Gastroesophageal sphincter (tissue), 4 donors: Measurements from ENCODE around the gene EML4. TPM values are rescaled to one million over a fixed set of nuclear protein-coding genes. Genes with fewer than 3 reads are reported as not detected.

Experiments
- ATAC-seq: fragments of 150-250 bp; one replicate; pipeline ENCODE4 v1.9.1; 2016; ENCODE audit warnings: mild to moderate bottlenecking, moderate library complexity
- H3K27ac ChIP-seq, 4 donors: fragments of 200-600 bp; sonication (generic) in 3 of 4; 1 replicate in 3 of 4; 2 replicates in 1 of 4; pipeline ENCODE4 v1.5.1; 2016 to 2019
- H3K27me3 ChIP-seq: fragments of 200-600 bp; sonication (generic); one replicate; pipeline ENCODE4 v1.5.1; 2019
- H3K36me3 ChIP-seq, 2 donors: fragments of 200-600 bp; sonication (generic); one replicate each; pipeline ENCODE4 v1.5.1; 2019; ENCODE audit warnings: control low read depth in 1 of 2
- H3K4me1 ChIP-seq, 3 donors: fragments of 200-600 bp; sonication (generic); 1 replicate in 2 of 3; 2 replicates in 1 of 3; pipeline ENCODE4 v1.5.1; 2016 to 2019; ENCODE audit warnings: control low read depth in 2 of 3
- H3K4me3 ChIP-seq, 2 donors: fragments of 200-600 bp; sonication (generic); one replicate each; pipeline ENCODE4 v1.5.1; 2019; ENCODE audit warnings: mild to moderate bottlenecking in 1 of 2, moderate library complexity in 1 of 2
- H3K9me3 ChIP-seq, 3 donors: fragments of 200-600 bp; sonication (generic); one replicate each; pipeline ENCODE4 v1.5.1; 2017 to 2019; ENCODE audit warnings: control low read depth in 2 of 3
- EP300 ChIP-seq: sonication (generic); formaldehyde crosslinking; IDR thresholded peaks from one replicate; pipeline ENCODE4 v1.6.1; 2017; ENCODE audit warnings: antibody characterized with exemption, mild to moderate bottlenecking
- POLR2A ChIP-seq, 2 donors: fragments of 450-650 bp; IDR thresholded peaks; one replicate each; pipeline ENCODE4 v1.6.1; 2017; ENCODE audit warnings: antibody characterized with exemption in 2 of 2, mild to moderate bottlenecking in 2 of 2, moderate library complexity in 1 of 2
- POLR2AphosphoS5 ChIP-seq: sonication (generic); formaldehyde crosslinking; IDR thresholded peaks from one replicate; pipeline ENCODE4 v1.6.1; 2017; ENCODE audit warnings: antibody characterized with exemption
- WGBS, 2 donors: methylation state at CpG; one replicate each; pipeline ENCODE4 v1.1.5; 2018; ENCODE audit warnings: low coverage in 1 of 2; 5-methylcytosine and 5-hydroxymethylcytosine counted together
- total RNA-seq, 4 donors: library from RNA; depleted of rRNA; stranded (reverse); fragments of >200 nt; gene quantifications; one replicate each; pipeline ENCODE4 v1.1.0, GENCODE V29; 2016
- TF ChIP-seq, protein P1 (sequence below), 4 experiments: fragments of 200-600 bp in 2 of 4; fragments of 450-650 bp in 2 of 4; sonication (generic) in 1 of 4; IDR thresholded peaks; one replicate each; pipeline ENCODE4 v1.5.1; 2017 to 2019; ENCODE audit warnings: antibody characterized with exemption in 4 of 4, mild to moderate bottlenecking in 2 of 4, moderate library complexity in 2 of 4

EML4 gene
- total RNA-seq, 4 donors from 2014 or later: 18.5 to 31.4 (median 23.7) TPM

DNA sequence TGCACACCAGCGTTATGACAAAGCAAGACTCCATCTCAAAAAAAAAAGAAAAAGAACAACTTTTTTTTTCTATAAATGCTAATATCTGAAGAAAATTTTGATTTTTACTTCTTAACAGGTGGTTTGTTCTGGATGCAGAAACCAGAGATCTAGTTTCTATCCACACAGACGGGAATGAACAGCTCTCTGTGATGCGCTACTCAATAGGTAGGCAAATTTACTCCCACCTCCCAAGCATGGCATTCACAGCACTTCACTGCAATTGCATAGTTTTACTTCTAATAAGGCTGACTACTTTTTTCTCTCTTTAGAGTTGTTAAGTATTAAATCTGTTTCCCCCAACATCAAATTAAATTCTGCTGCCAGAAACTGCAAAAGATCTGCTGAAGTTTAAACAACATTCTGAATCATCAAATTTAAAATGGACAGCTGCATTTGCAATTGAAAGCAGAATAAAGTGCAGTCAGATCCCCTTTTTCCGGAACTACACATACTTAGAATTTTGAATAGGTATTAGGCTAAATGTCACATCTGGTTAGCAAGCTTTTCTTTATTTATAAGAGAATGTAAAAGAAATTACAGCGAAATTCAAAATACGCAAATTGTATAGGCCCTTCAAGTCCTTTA is 146.8 kb downstream of the EML4 start:
- H3K9me3 ChIP-seq: no peaks in the 10 kb centered on the region
- TF ChIP-seq EP300: no peak
- H3K27me3 ChIP-seq: no peaks in the 10 kb centered on the region
- no peaks in the 10 kb centered on the region for H3K4me1 ChIP-seq
- WGBS, 2 donors: 94 to 96% methylated on average over 6 of the region's 6 CpGs
- peaks cover 0 to 29% of the 10 kb centered on the region in 2 donors for H3K36me3 ChIP-seq
- H3K4me3 ChIP-seq: no peak overlapping the region
- no peak overlapping the region for H3K27ac ChIP-seq
- ATAC-seq: no peak

DNA sequence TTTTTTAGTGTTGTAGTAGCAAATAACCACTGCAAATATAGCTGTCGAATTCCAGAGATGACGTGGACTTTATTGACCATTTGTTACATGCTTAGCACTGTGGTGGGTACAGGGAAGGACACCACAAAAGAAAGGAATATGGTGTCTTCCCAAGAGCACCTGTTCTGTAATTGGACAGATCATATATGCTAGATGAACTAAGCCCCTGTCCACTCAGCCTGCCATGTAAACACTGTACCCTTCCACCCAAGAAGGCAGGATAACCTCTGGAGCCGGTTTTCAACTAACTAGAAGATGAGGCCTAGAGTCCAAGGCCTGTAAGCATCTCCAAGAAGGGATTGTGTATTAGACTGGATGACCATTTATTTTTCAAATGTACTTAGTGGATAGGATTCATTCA is 147.8 kb downstream of the EML4 start:
- Histone ChIP-seq H3K4me1 (no peaks in the 10 kb centered on the region), H3K36me3 (peaks cover 0 to 37% of the 10 kb centered on the region in 2 donors), H3K27me3 (no peaks in the 10 kb centered on the region), H3K9me3 (no peaks in the 10 kb centered on the region), H3K4me3 (no peak overlapping the region), H3K27ac (no peak overlapping the region)
- WGBS, 2 donors: 84 to 89% methylated on average over 3 of the region's 3 CpGs
- no peak for ATAC-seq
- TF ChIP-seq, protein P1, sequence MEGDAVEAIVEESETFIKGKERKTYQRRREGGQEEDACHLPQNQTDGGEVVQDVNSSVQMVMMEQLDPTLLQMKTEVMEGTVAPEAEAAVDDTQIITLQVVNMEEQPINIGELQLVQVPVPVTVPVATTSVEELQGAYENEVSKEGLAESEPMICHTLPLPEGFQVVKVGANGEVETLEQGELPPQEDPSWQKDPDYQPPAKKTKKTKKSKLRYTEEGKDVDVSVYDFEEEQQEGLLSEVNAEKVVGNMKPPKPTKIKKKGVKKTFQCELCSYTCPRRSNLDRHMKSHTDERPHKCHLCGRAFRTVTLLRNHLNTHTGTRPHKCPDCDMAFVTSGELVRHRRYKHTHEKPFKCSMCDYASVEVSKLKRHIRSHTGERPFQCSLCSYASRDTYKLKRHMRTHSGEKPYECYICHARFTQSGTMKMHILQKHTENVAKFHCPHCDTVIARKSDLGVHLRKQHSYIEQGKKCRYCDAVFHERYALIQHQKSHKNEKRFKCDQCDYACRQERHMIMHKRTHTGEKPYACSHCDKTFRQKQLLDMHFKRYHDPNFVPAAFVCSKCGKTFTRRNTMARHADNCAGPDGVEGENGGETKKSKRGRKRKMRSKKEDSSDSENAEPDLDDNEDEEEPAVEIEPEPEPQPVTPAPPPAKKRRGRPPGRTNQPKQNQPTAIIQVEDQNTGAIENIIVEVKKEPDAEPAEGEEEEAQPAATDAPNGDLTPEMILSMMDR (IDR thresholded peaks at IDR 0.05): no peak
- TF ChIP-seq POLR2A (IDR thresholded peaks at IDR 0.05) (no peak), POLR2AphosphoS5 (no peak), EP300 (no peak)

DNA sequence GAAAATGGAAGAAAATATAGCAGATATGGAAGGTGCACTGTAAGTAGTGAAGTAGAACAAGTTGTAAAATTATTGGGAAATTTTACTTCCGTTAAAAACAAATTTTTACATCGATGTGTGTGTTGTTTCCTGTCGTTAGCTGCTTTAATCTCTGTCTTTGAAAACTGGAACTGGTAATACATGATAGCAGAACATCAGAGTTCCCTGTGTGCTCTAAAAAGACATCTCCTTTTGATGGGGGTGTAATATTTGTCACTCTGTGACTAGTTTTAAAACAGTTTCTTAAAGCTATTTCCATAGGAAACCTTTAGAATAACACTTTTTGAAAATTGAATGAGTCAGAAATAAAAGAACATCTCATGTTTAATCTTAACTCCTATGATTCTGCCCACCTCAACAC is 148.3 kb downstream of the EML4 start:
- Histone ChIP-seq H3K27me3 (no peaks in the 10 kb centered on the region), H3K9me3 (no peaks in the 10 kb centered on the region), H3K4me1 (no peaks in the 10 kb centered on the region), H3K36me3 (peaks cover 0 to 37% of the 10 kb centered on the region in 2 donors), H3K4me3 (no peak overlapping the region), H3K27ac (no peak overlapping the region)
- TF ChIP-seq EP300 (no peak), POLR2A (IDR thresholded peaks at IDR 0.05) (no peak), POLR2AphosphoS5 (no peak)
- TF ChIP-seq, protein P1 (IDR thresholded peaks at IDR 0.05): no peak
- WGBS, 2 donors: 91% methylated on average over 3 of the region's 3 CpGs
- ATAC-seq: no peak

DNA sequence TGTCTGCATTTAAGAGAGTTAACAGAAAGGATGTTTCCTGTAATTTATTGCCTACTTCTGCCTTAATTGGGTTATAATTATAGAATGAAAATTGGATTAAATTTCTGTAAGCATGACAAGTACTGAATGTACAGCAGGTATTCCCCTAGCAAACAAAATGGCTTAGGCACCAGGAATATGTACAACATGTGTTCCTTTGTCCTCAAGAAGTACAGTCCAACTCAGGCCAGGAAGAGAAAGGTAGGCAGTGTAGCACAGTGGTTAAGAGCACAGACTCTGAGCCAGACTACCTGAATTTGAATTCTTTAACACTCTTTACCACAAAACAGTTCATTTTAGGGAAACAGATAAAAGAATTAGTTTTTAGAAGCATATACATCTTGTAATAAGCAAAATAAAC is 148.8 kb downstream of the EML4 start:
- H3K27me3 ChIP-seq: no peaks in the 10 kb centered on the region
- no peaks in the 10 kb centered on the region for H3K9me3 ChIP-seq
- H3K27ac ChIP-seq: no peak overlapping the region
- H3K36me3 ChIP-seq: peaks cover 0 to 37% of the 10 kb centered on the region in 2 donors
- no peaks in the 10 kb centered on the region for H3K4me1 ChIP-seq
- H3K4me3 ChIP-seq: no peak overlapping the region
- TF ChIP-seq POLR2A (IDR thresholded peaks at IDR 0.05): no peak
- no peak for TF ChIP-seq POLR2AphosphoS5
- TF ChIP-seq, protein P1 (IDR thresholded peaks at IDR 0.05): no peak
- no peak for TF ChIP-seq EP300
- no peak for ATAC-seq

- 84 to 92% methylated on average over 4 to 5 of the region's 5 CpGs for WGBS, 2 donors
- Histone ChIP-seq H3K27me3 (no peaks in the 10 kb centered on the region), H3K4me3 (no peak overlapping the region), H3K4me1 (no peaks in the 10 kb centered on the region), H3K36me3 (peaks cover 0 to 37% of the 10 kb centered on the region in 2 donors), H3K27ac (no peak overlapping the region), H3K9me3 (no peaks in the 10 kb centered on the region)
- TF ChIP-seq POLR2AphosphoS5: no peak
- TF ChIP-seq POLR2A (IDR thresholded peaks at IDR 0.05): no peak
- TF ChIP-seq EP300: no peak
- TF ChIP-seq, protein P1 (IDR thresholded peaks at IDR 0.05): no peak
- no peak for ATAC-seq
Measured at GRCh38 chr2:42319265-42319664, 150.1 kb downstream of the EML4 start.
